Measurements from ENCODE around the gene SRRD.
A peak's percentile ranks its signal among the peaks of the same experiment; 100 is the strongest.

The SRRD gene

GRCh38 chr22:26482161-26482560, 1.5 kb upstream of the SRRD start:
- DNase-seq (ENCODE audit: low spot score) = no peak

GRCh38 chr22:26483043-26483438, 636 bp upstream of the SRRD start:
- no peak for DNase-seq (ENCODE audit: low spot score)

- DNase-seq (ENCODE audit: low spot score) = no peak
These were observed 656 bp downstream of the SRRD start for GRCh38 chr22:26484360-26484706.

- no peak for DNase-seq (ENCODE audit: low spot score)
These were observed 1.3 kb downstream of the SRRD start for GRCh38 chr22:26485013-26485412.

GRCh38 chr22:26485806-26486390, 2.2 kb downstream of the SRRD start:
- DNase-seq (ENCODE audit: low spot score) = no peak

GRCh38 chr22:26486394-26486793, 2.7 kb downstream of the SRRD start:
- DNase-seq (ENCODE audit: low spot score) = peak; percentile 53

GRCh38 chr22:26487996-26488395, 4.3 kb downstream of the SRRD start:
- DNase-seq (ENCODE audit: low spot score) = no peak

- no peak for DNase-seq (ENCODE audit: low spot score)
These were observed 5.9 kb downstream of the SRRD start for GRCh38 chr22:26489447-26490036.

GRCh38 chr22:26492220-26492619, 8.5 kb downstream of the SRRD start:
- DNase-seq (ENCODE audit: low spot score) = no peak

GRCh38 chr22:26494506-26494905, 10.8 kb downstream of the SRRD start:
- DNase-seq (ENCODE audit: low spot score) = no peak

GRCh38 chr22:26496456-26496855, 12.8 kb downstream of the SRRD start:
- no peak for DNase-seq (ENCODE audit: low spot score)

- no peak for DNase-seq (ENCODE audit: low spot score)
These were observed 15.6 kb downstream of the SRRD start for GRCh38 chr22:26499188-26499703.

GRCh38 chr22:26501996-26502395, 18.3 kb downstream of the SRRD start:
- DNase-seq (ENCODE audit: low spot score) = no peak

GRCh38 chr22:26502688-26503561, 19.2 kb downstream of the SRRD start:
- DNase-seq (ENCODE audit: low spot score) = no peak

GRCh38 chr22:26503758-26504157, 20.1 kb downstream of the SRRD start:
- no peak for DNase-seq (ENCODE audit: low spot score)

- DNase-seq (ENCODE audit: low spot score) = no peak
These were observed 24.5 kb downstream of the SRRD start for GRCh38 chr22:26508148-26508547.

- peak; percentile 90 for DNase-seq (ENCODE audit: low spot score)
These were observed 28.6 kb downstream of the SRRD start, which contains the start of gene TFIP11 for GRCh38 chr22:26512149-26512793. TSS of gene TFIP11 (minus strand) at chr22:26512473. CDS start at chr22:26510272, 2,201 bp downstream.

- DNase-seq (ENCODE audit: low spot score) = no peak
These were observed 30.2 kb downstream of the SRRD start for GRCh38 chr22:26513838-26514237.

- no peak for DNase-seq (ENCODE audit: low spot score)
These were observed 30.9 kb downstream of the SRRD start for GRCh38 chr22:26514419-26515161.

GRCh38 chr22:26515931-26516330, 32.3 kb downstream of the SRRD start:
- peak; percentile 13 for DNase-seq (ENCODE audit: low spot score)

GRCh38 chr22:26516503-26516902, 32.8 kb downstream of the SRRD start:
- no peak for DNase-seq (ENCODE audit: low spot score)

GRCh38 chr22:26517429-26517828, 33.8 kb downstream of the SRRD start:
- no peak for DNase-seq (ENCODE audit: low spot score)

Data from putamen (tissue), 1 donor.